Measurements from ENCODE around the gene MRPL11. TPM values are rescaled to one million over a fixed set of nuclear protein-coding genes. Genes with fewer than 3 reads are reported as not detected.

MRPL11 gene
- total RNA-seq, 2 donors from 2014 or later, result 55.6 to 122 TPM

DNA sequence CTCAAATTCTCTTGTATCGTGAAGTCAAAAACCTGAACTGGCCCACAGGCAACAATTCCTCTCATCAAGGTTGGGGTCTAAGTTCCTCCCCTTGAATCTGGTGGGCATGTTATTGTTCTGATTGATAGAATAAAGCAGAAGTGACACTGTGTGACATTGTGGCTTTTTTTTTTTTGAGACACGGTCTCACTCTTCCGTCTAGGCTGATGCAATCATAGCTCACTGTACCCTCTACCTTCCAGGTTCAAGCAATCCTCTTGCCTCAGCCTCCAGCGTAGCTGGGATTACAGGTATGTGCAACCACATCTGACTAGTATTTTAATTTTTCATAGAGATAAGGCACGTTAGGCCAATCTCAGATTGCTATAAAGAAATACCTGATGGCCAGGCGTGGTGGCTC is 19.2 kb upstream of the MRPL11 start:
- Histone ChIP-seq H3K4me1 (no peaks in the 10 kb centered on the region), H3K4me3 (no peak overlapping the region), H3K9ac (ENCODE audit: low read depth in 2 of 2, low read length in 2 of 2) (no peak overlapping the region), H3K27me3 (no peaks in the 10 kb centered on the region), H3K9me3 (no peaks in the 10 kb centered on the region), H3K27ac (no peak overlapping the region), H3K36me3 (no peaks in the 10 kb centered on the region)
- no peak for DNase-seq
- TF ChIP-seq, protein P1, sequence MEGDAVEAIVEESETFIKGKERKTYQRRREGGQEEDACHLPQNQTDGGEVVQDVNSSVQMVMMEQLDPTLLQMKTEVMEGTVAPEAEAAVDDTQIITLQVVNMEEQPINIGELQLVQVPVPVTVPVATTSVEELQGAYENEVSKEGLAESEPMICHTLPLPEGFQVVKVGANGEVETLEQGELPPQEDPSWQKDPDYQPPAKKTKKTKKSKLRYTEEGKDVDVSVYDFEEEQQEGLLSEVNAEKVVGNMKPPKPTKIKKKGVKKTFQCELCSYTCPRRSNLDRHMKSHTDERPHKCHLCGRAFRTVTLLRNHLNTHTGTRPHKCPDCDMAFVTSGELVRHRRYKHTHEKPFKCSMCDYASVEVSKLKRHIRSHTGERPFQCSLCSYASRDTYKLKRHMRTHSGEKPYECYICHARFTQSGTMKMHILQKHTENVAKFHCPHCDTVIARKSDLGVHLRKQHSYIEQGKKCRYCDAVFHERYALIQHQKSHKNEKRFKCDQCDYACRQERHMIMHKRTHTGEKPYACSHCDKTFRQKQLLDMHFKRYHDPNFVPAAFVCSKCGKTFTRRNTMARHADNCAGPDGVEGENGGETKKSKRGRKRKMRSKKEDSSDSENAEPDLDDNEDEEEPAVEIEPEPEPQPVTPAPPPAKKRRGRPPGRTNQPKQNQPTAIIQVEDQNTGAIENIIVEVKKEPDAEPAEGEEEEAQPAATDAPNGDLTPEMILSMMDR (IDR thresholded peaks at IDR 0.05), result no peak
- intact Hi-C loops (cut with DNase I), result no loop called here

DNA sequence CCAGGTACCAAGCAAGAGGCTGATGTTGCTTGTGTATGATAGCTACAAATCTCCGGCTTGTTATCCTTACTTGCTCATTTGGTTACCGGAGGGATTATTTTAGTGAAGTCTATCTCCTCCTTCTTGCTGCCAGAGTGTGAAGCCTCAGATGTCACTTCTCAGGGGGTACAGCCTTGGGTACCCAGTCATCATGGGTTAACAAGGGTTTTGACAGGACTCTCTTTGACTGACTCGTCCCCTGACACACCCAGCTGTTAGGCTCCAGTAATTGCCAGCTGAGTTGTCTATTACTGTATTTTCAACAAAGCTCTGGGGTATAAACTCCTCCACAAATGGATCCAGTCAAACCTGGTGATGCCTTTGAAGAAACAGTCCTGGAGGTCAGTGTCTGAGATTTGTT is 16.2 kb upstream of the MRPL11 start:
- intact Hi-C loops (cut with DNase I), result no loop called here
- TF ChIP-seq, protein P1 (IDR thresholded peaks at IDR 0.05), result no peak
- no peak overlapping the region for H3K4me3 ChIP-seq

GRCh38 chr11:66454247-66454646 is 15.6 kb upstream of the MRPL11 start:
- no peak for DNase-seq
- no peaks in the 10 kb centered on the region for H3K9me3 ChIP-seq
- no peak overlapping the region for H3K9ac ChIP-seq (ENCODE audit: low read depth in 2 of 2, low read length in 2 of 2)
- H3K36me3 ChIP-seq, result no peaks in the 10 kb centered on the region
- H3K27me3 ChIP-seq, result no peaks in the 10 kb centered on the region
- TF ChIP-seq, protein P1 (IDR thresholded peaks at IDR 0.05), result no peak
- no peak overlapping the region for H3K27ac ChIP-seq
- H3K4me1 ChIP-seq, result no peaks in the 10 kb centered on the region
- intact Hi-C loops (cut with DNase I), result no loop called here
- no peak overlapping the region for H3K4me3 ChIP-seq

More for the DNA sequence above, 16.2 kb upstream of the MRPL11 start:
- Histone ChIP-seq H3K36me3 (no peaks in the 10 kb centered on the region), H3K4me1 (no peaks in the 10 kb centered on the region), H3K27me3 (no peaks in the 10 kb centered on the region), H3K9ac (ENCODE audit: low read depth in 2 of 2, low read length in 2 of 2) (no peak overlapping the region), H3K27ac (no peak overlapping the region), H3K9me3 (no peaks in the 10 kb centered on the region)
- DNase-seq, result no peak

DNA sequence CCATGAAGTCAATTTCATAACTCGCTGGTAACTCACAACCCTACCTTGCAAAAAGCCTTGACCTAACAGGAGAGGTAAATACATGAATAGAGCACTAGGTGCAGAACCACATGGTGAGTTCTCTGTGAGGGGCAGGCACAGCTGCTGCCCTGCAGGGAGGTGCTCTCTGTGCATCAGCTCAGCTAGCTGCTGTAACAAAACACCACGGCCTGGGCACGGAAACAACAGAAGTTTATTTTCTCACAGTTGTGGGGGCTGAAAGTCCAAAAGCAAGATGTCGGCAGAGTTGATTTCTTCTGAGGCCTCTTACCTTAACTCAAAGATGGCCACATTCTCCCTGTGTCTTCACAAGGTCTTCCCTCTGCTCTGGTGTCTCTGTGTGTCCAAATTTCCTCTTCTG is 13.0 kb upstream of the MRPL11 start:
- H3K9me3 ChIP-seq, result no peaks in the 10 kb centered on the region
- H3K4me1 ChIP-seq, result no peaks in the 10 kb centered on the region
- TF ChIP-seq, protein P1 (IDR thresholded peaks at IDR 0.05), result no peak
- intact Hi-C loops (cut with DNase I), result no loop called here
- no peak overlapping the region for H3K4me3 ChIP-seq
- no peak overlapping the region for H3K27ac ChIP-seq
- no peaks in the 10 kb centered on the region for H3K36me3 ChIP-seq
- DNase-seq, result no peak
- H3K9ac ChIP-seq (ENCODE audit: low read depth in 2 of 2, low read length in 2 of 2), result no peak overlapping the region
- H3K27me3 ChIP-seq, result no peaks in the 10 kb centered on the region

DNA sequence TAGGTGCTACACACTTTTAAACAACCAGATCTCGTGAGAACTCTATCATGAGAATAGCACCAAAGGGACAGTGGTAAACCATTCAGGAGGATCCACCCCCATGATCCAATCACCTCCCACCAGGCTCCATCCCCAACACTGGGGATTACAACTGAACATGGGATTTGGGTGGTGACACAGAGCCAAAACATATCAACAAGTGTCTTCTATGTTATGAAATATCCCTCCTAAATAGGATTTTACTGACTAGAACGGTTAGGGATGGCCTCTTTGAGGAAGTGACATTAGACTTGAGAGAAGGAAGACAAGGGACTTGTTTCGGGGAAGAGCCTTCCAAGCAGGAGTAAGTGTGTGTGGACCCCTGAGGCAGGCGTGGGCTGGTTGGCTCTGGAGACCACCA is 11.9 kb upstream of the MRPL11 start:
- Histone ChIP-seq H3K27me3 (no peaks in the 10 kb centered on the region), H3K9ac (ENCODE audit: low read depth in 2 of 2, low read length in 2 of 2) (no peak overlapping the region), H3K9me3 (no peaks in the 10 kb centered on the region), H3K4me1 (no peaks in the 10 kb centered on the region), H3K27ac (no peak overlapping the region), H3K36me3 (no peaks in the 10 kb centered on the region), H3K4me3 (no peak overlapping the region)
- TF ChIP-seq, protein P1 (IDR thresholded peaks at IDR 0.05), result no peak
- DNase-seq, result no peak
- intact Hi-C loops (cut with DNase I), result no loop called here

- Histone ChIP-seq H3K9ac (ENCODE audit: low read depth in 2 of 2, low read length in 2 of 2) (no peak overlapping the region), H3K36me3 (no peaks in the 10 kb centered on the region), H3K4me3 (no peak overlapping the region), H3K27me3 (no peaks in the 10 kb centered on the region), H3K4me1 (no peaks in the 10 kb centered on the region), H3K9me3 (no peaks in the 10 kb centered on the region), H3K27ac (no peak overlapping the region)
- intact Hi-C loops (cut with DNase I), result no loop called here
- TF ChIP-seq, protein P1 (IDR thresholded peaks at IDR 0.05), result no peak
- no peak for DNase-seq
Observed at GRCh38 chr11:66448523-66448922, 9.9 kb upstream of the MRPL11 start.
